HCT116 (cell line): Measurements from ENCODE around the gene EID2. TPM values are rescaled to one million over a fixed set of nuclear protein-coding genes. Genes with fewer than 3 reads are reported as not detected.

Experiments used
- ATAC-seq: fragments of 200-7000 bp; cut with Tn5 transposase; 2 replicates; pipeline ENCODE4 v1.9.1; 2020; ENCODE audit warnings: mild to moderate bottlenecking, moderate library complexity
- BruUV-seq: library from RNA; stranded (reverse); fragments of 400-500 nt; replicated peaks from 2 replicates; lab custom pipeline; 2021; lab: Mats Ljungman, UMichigan
- CTCF ChIA-PET: fragments of 300-600 bp; sonication (Branson Sonifier 250); formaldehyde crosslinking; loops from one replicate; lab custom pipeline; 2021; ENCODE audit warnings: antibody characterized with exemption; lab: Charles Lee
- POLR2A ChIA-PET: fragments of 300-600, 350-600 bp; sonication (Branson Sonifier 250); formaldehyde crosslinking; loops from one replicate; lab custom pipeline; 2021; ENCODE audit warnings: antibody characterized with exemption; lab: Charles Lee
- RAD21 ChIA-PET, 2 experiments: fragments of 300-600 bp; sonication (Branson Sonifier 250); formaldehyde crosslinking; loops; one replicate each; lab custom pipeline; 2023; ENCODE audit warnings: low total read pairs in 2 of 2; ENCODE audit not compliant: uncharacterized antibody in 2 of 2, unreplicated experiment in 2 of 2, low non-redundant PET in 1 of 2; lab: Charles Lee
- DNase-seq: peaks from one replicate; pipeline ENCODE4 v3.0.0-alpha.2; 2010; ENCODE audit warnings: low read depth, low spot score
- H2AFZ ChIP-seq: fragments of 200-600 bp; shearing (Covaris generic), sonication (generic); 2 replicates; pipeline ENCODE4 v1.6.1; 2017; ENCODE audit warnings: low read depth, mixed run types, mixed read lengths, antibody characterized with exemption, low read length; ENCODE audit not compliant: poor library complexity, severe bottlenecking
- H3K27ac ChIP-seq: 2 replicates; pipeline ENCODE4 v1.5.1; 2012; ENCODE audit warnings: low read depth, low read length
- H3K27me3 ChIP-seq: fragments of 200-600 bp; sonication (generic); 2 replicates; pipeline ENCODE4 v1.6.1; 2016; ENCODE audit warnings: mixed run types, low read length, mixed read lengths; ENCODE audit not compliant: insufficient read depth
- H3K36me3 ChIP-seq, 2 experiments: fragments of 200-500 bp in 1 of 2; fragments of 200-600 bp in 1 of 2; sonication (Bioruptor generic) in 1 of 2; sonication (generic) in 1 of 2; 2 replicates each; pipeline versions ENCODE4 v1.5.1 to v1.6.1; 2014 to 2016; ENCODE audit warnings: low read length in 2 of 2, inconsistent platforms in 1 of 2, mixed read lengths in 1 of 2, mixed run types in 1 of 2; ENCODE audit not compliant: insufficient read depth in 2 of 2, control insufficient read depth in 1 of 2
- H3K4me1 ChIP-seq, 2 experiments: fragments of 200-600 bp in 1 of 2; sonication (generic) in 1 of 2; 2 replicates each; pipeline versions ENCODE4 v1.5.1 to v1.6.1; 2012 to 2017; ENCODE audit warnings: low read length in 2 of 2, inconsistent platforms in 1 of 2, mild to moderate bottlenecking in 1 of 2, mixed read lengths in 1 of 2, mixed run types in 1 of 2, moderate library complexity in 1 of 2; ENCODE audit not compliant: insufficient read depth in 2 of 2, control insufficient read depth in 1 of 2
- H3K4me2 ChIP-seq: fragments of 200-600 bp; sonication (generic); 2 replicates; pipeline ENCODE4 v1.6.1; 2017; ENCODE audit warnings: mixed run types, low read length, mixed read lengths
- H3K4me3 ChIP-seq, 2 experiments: fragments of 200-600 bp in 1 of 2; sonication (generic) in 1 of 2; replicated peaks in 1 of 2; 2 replicates each; pipeline ENCODE4 v1.5.1; 2011 to 2016; ENCODE audit warnings: low read length in 2 of 2, control low read depth in 1 of 2, low read depth in 1 of 2, mild to moderate bottlenecking in 1 of 2, mixed read lengths in 1 of 2, mixed run types in 1 of 2
- H3K79me2 ChIP-seq: fragments of 200-600 bp; sonication (generic); 2 replicates; pipeline ENCODE4 v1.6.1; 2017; ENCODE audit warnings: mild to moderate bottlenecking, mixed run types, low read length, moderate library complexity, mixed read lengths; ENCODE audit not compliant: insufficient read depth
- H3K9ac ChIP-seq: fragments of 200-600 bp; sonication (generic); 2 replicates; pipeline ENCODE4 v1.6.1; 2016; ENCODE audit warnings: low read length, mixed read lengths
- H3K9me2 ChIP-seq: fragments of 200-600 bp; sonication (generic), shearing (Covaris generic); 2 replicates; pipeline ENCODE4 v1.6.1; 2017; ENCODE audit warnings: mixed run types, mild to moderate bottlenecking, moderate library complexity; ENCODE audit not compliant: insufficient read depth
- H3K9me3 ChIP-seq, 2 experiments: fragments of 200-500 bp in 1 of 2; fragments of 200-600 bp in 1 of 2; sonication (Bioruptor generic) in 1 of 2; sonication (generic) in 1 of 2; 2 replicates each; pipeline ENCODE4 v1.6.1; 2014 to 2017; ENCODE audit warnings: low read length in 2 of 2, mixed read lengths in 2 of 2, inconsistent platforms in 1 of 2, low read depth in 1 of 2, mild to moderate bottlenecking in 1 of 2, mixed run types in 1 of 2, moderate library complexity in 1 of 2; ENCODE audit not compliant: control insufficient read depth in 1 of 2, insufficient read depth in 1 of 2
- H4K20me1 ChIP-seq: fragments of 200-600 bp; sonication (generic), shearing (Covaris generic); 2 replicates; pipeline ENCODE4 v1.6.1; 2017; ENCODE audit warnings: mixed run types, mild to moderate bottlenecking, moderate library complexity; ENCODE audit not compliant: insufficient read depth
- CTCF ChIP-seq, 3 experiments: fragments of 200-600 bp in 1 of 3; sonication (generic) in 1 of 3; IDR thresholded peaks in 2 of 3; conservative IDR thresholded peaks in 1 of 3; 2 replicates each; pipeline ENCODE4 v1.5.1; 2012 to 2017; ENCODE audit warnings: low read depth in 2 of 3, low read length in 2 of 3, antibody characterized with exemption in 1 of 3, borderline replicate concordance in 1 of 3, control low read depth in 1 of 3, mild to moderate bottlenecking in 1 of 3, mixed read lengths in 1 of 3, mixed run types in 1 of 3, moderate library complexity in 1 of 3; ENCODE audit not compliant: insufficient read depth in 1 of 3
- SIN3A ChIP-seq: IDR thresholded peaks from 2 replicates; pipeline ENCODE4 v1.6.1; 2012; ENCODE audit warnings: low read depth
- ZBTB33 ChIP-seq: IDR thresholded peaks from 2 replicates; pipeline ENCODE4 v1.6.1; 2011; ENCODE audit warnings: mild to moderate bottlenecking, low read length, moderate library complexity; ENCODE audit not compliant: insufficient replicate concordance; ENCODE audit errors: extremely low read depth
- ZNF274 ChIP-seq: fragments of 200-500 bp; sonication (Bioruptor generic); IDR thresholded peaks from 2 replicates; pipeline ENCODE4 v1.6.1; 2014; ENCODE audit warnings: mild to moderate bottlenecking, low read depth, low read length, inconsistent platforms
- intact Hi-C: fragments of 100-400 bp; cut with micrococcal nuclease; formaldehyde crosslinking; loops from 2 replicates; pipeline ENCODE4 v1.10.0; 2022
- total RNA-seq: library from RNA; stranded (reverse); gene quantifications from one replicate; pipeline ENCODE4 v1.2.1, GENCODE V29; 2021; ENCODE audit not compliant: unreplicated experiment

EID2 gene
- total RNA-seq, 1 experiment from 2014 or later = 11.7 TPM

GRCh38 chr19:39506944-39507714 lies 32.8 kb downstream of the EID2 start:
- ChIA-PET POLR2A (no interaction called here), CTCF (no interaction called here), RAD21 (no interaction called here)
- Histone ChIP-seq H3K4me3 (no peak overlapping the region), H3K4me1 (peaks cover 0 to 4% of the 10 kb centered on the region in 2 experiments; a peak in 1 of 4 replicates), H4K20me1 (no peaks in the 10 kb centered on the region), H3K9me2 (no peaks in the 10 kb centered on the region), H3K79me2 (no peaks in the 10 kb centered on the region), H3K27me3 (no peaks in the 10 kb centered on the region), H3K36me3 (no peaks in the 10 kb centered on the region), H2AFZ (no peak overlapping the region), H3K27ac (no peak overlapping the region), H3K9me3 (no peaks in the 10 kb centered on the region), H3K9ac (no peak overlapping the region), H3K4me2 (no peak overlapping the region)
- TF ChIP-seq SIN3A = no peak
- TF ChIP-seq ZBTB33 = no peak
- TF ChIP-seq ZNF274 = no peak
- TF ChIP-seq CTCF (IDR thresholded peaks at IDR 0.05 in 2 of 3, conservative IDR thresholded peaks at IDR 0.05 in 1 of 3; ENCODE audit: borderline replicate concordance in 1 of 3, insufficient read depth in 1 of 3, low read depth in 2 of 3, low read length in 2 of 3) = no peak
- DNase-seq (no peak), ATAC-seq (no peak)
- BruUV-seq = no TSS peak
- intact Hi-C loops = no loop called here
